Liver (tissue), 9 donors: ENCODE results near the gene CAPS. TPM values are rescaled to one million over a fixed set of nuclear protein-coding genes. Genes with fewer than 3 reads are reported as not detected.
A peak's percentile ranks its signal among the peaks of the same experiment; 100 is the strongest.

Experiments used
- DNase-seq: peaks from one replicate; pipeline ENCODE4 v3.0.0-alpha.2; 2017; ENCODE audit warnings: low spot score
- H3K27ac ChIP-seq, 2 donors: one replicate each; pipeline ENCODE4 v1.7.0; 2013; ENCODE audit warnings: inconsistent platforms in 2 of 2, low read length in 2 of 2, control low read depth in 1 of 2, low read depth in 1 of 2, mild to moderate bottlenecking in 1 of 2
- H3K27me3 ChIP-seq, 4 donors: one replicate each; pipeline versions ENCODE4 v1.6.1 to v1.7.0; 2013; ENCODE audit warnings: low read length in 3 of 4, inconsistent platforms in 1 of 4, mild to moderate bottlenecking in 1 of 4, moderate library complexity in 1 of 4; ENCODE audit not compliant: control insufficient read depth in 4 of 4, insufficient read depth in 4 of 4
- H3K36me3 ChIP-seq, 4 donors: one replicate each; pipeline versions ENCODE4 v1.6.1 to v1.7.0; 2013; ENCODE audit warnings: low read length in 3 of 4, mild to moderate bottlenecking in 3 of 4, low read depth in 1 of 4, moderate library complexity in 1 of 4; ENCODE audit not compliant: control insufficient read depth in 4 of 4, insufficient read depth in 3 of 4
- H3K4me1 ChIP-seq, 4 donors: one replicate each; pipeline versions ENCODE4 v1.6.1 to v1.7.0; 2013; ENCODE audit warnings: low read length in 3 of 4, mild to moderate bottlenecking in 3 of 4, moderate library complexity in 1 of 4; ENCODE audit not compliant: control insufficient read depth in 4 of 4, insufficient read depth in 4 of 4
- H3K4me3 ChIP-seq, 3 donors: one replicate each; pipeline versions ENCODE4 v1.6.1 to v1.7.0; 2013; ENCODE audit warnings: low read length in 3 of 3, control low read depth in 1 of 3, low read depth in 1 of 3, mild to moderate bottlenecking in 1 of 3
- H3K9ac ChIP-seq, 2 donors: one replicate each; pipeline ENCODE4 v1.7.0; 2013; ENCODE audit warnings: low read length in 2 of 2, mild to moderate bottlenecking in 2 of 2, moderate library complexity in 2 of 2, control low read depth in 1 of 2, low read depth in 1 of 2
- H3K9me3 ChIP-seq, 4 donors: one replicate each; pipeline versions ENCODE4 v1.6.1 to v1.7.0; 2013; ENCODE audit warnings: low read length in 3 of 4; ENCODE audit not compliant: control insufficient read depth in 4 of 4
- EGR1 ChIP-seq, 2 donors: IDR thresholded peaks; 2 replicates each; pipeline ENCODE4 v1.6.1; 2016 to 2018; ENCODE audit warnings: antibody characterized with exemption in 2 of 2, low read depth in 2 of 2
- FOXA1 ChIP-seq: IDR thresholded peaks from 2 replicates; pipeline ENCODE4 v1.6.1; 2016; ENCODE audit warnings: antibody characterized with exemption
- FOXA2 ChIP-seq: IDR thresholded peaks from 2 replicates; pipeline ENCODE4 v1.6.1; 2016; ENCODE audit warnings: antibody characterized with exemption
- GABPA ChIP-seq, 2 donors: IDR thresholded peaks in 1 of 2; conservative IDR thresholded peaks in 1 of 2; 2 replicates each; pipeline ENCODE4 v1.6.1; 2016; ENCODE audit warnings: antibody characterized with exemption in 2 of 2, mild to moderate bottlenecking in 1 of 2, moderate library complexity in 1 of 2
- HNF4A ChIP-seq, 2 donors: conservative IDR thresholded peaks; 2 replicates each; pipeline ENCODE4 v1.6.1; 2016; ENCODE audit warnings: antibody characterized with exemption in 2 of 2, mild to moderate bottlenecking in 2 of 2
- HNF4G ChIP-seq: IDR thresholded peaks from 2 replicates; pipeline ENCODE4 v1.6.1; 2016; ENCODE audit warnings: antibody characterized with exemption
- JUND ChIP-seq, 2 donors: IDR thresholded peaks; 2 replicates each; pipeline ENCODE4 v1.6.1; 2016; ENCODE audit warnings: antibody characterized with exemption in 2 of 2
- NR2F2 ChIP-seq: IDR thresholded peaks from 2 replicates; pipeline ENCODE4 v1.6.1; 2016; ENCODE audit warnings: antibody characterized with exemption
- RAD21 ChIP-seq, 2 donors: IDR thresholded peaks; 2 replicates each; pipeline ENCODE4 v1.6.1; 2016; ENCODE audit warnings: antibody characterized with exemption in 2 of 2, mild to moderate bottlenecking in 2 of 2
- RXRA ChIP-seq, 2 donors: IDR thresholded peaks; 2 replicates each; pipeline ENCODE4 v1.6.1; 2017 to 2018; ENCODE audit warnings: antibody characterized with exemption in 2 of 2, mild to moderate bottlenecking in 1 of 2
- SP1 ChIP-seq: IDR thresholded peaks from 2 replicates; pipeline ENCODE4 v1.6.1; 2018; ENCODE audit warnings: antibody characterized with exemption, mild to moderate bottlenecking
- TAF1 ChIP-seq: conservative IDR thresholded peaks from 2 replicates; pipeline ENCODE4 v1.6.1; 2016; ENCODE audit warnings: antibody characterized with exemption, mild to moderate bottlenecking
- YY1 ChIP-seq: IDR thresholded peaks from 2 replicates; pipeline ENCODE4 v1.6.1; 2016; ENCODE audit warnings: antibody characterized with exemption, mild to moderate bottlenecking
- WGBS: extraction: QIAGEN DNeasy Blood & Tissue Kit; methylation state at CpG from one replicate; pipeline ENCODE4 v1.1.7; 2013; 5-methylcytosine and 5-hydroxymethylcytosine counted together
- polyA plus RNA-seq, 2 donors: library from polyadenylated mRNA; stranded (reverse) in 1 of 2; unstranded in 1 of 2; fragments of 200-250 nt in 1 of 2; fragments of >200 nt in 1 of 2; fragmentation: Nextera tagmentation in 1 of 2; extraction: Ambion mirVana in 1 of 2; gene quantifications; one replicate each; pipeline versions ENCODE4 v1.2.1 to v1.2.3, GENCODE V29; 2013 to 2015
- total RNA-seq, 2 donors: library from RNA; depleted of rRNA; stranded (reverse); fragments of >200 nt; gene quantifications; one replicate each; pipeline ENCODE4 v1.2.3, GENCODE V29; 2014
- TF ChIP-seq, protein P1 (sequence below): IDR thresholded peaks from 2 replicates; pipeline ENCODE4 v1.6.1; 2016; ENCODE audit warnings: antibody characterized with exemption
- TF ChIP-seq, protein P2 (sequence below): IDR thresholded peaks from 2 replicates; pipeline ENCODE4 v1.6.1; 2016; ENCODE audit warnings: antibody characterized with exemption
- TF ChIP-seq, protein P3 (sequence below): IDR thresholded peaks from 2 replicates; pipeline ENCODE4 v1.6.1; 2016; ENCODE audit warnings: antibody characterized with exemption
- TF ChIP-seq, protein P4 (sequence below): fragments of 150-350 bp; IDR thresholded peaks from 2 replicates; pipeline ENCODE4 v1.5.1; 2017; ENCODE audit warnings: improper control_type of control experiment, low read depth, low read length; ENCODE audit not compliant: missing input control
- TF ChIP-seq, protein P5 (sequence below): IDR thresholded peaks from 2 replicates; pipeline ENCODE4 v1.6.1; 2016; ENCODE audit warnings: antibody characterized with exemption, mild to moderate bottlenecking
- donor health status: healthy.
- donor health status: healthy.
- donor health status: healthy.
- donor health status: healthy.
- donor health status: healthy.

CAPS gene
- total and polyA plus RNA-seq, 4 donors = 2.1 to 11.4 (median 3.5) TPM

DNA sequence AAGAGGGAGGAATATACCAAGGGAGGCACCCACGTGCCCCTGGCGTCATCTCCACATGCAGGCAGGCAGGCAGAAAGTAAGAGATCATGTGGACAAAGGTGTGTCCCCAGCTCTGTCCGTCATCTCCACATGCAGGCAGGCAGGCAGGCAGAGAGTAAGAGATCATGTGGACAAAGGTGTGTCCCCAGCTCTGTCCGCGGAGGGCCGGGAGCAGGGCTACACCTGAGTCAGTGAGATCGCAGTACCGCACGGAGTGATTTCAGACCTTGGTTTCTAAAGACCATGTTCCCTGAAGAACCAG lies 22.2 kb downstream of the CAPS start:
- Histone ChIP-seq H3K9me3 (no peaks in the 10 kb centered on the region), H3K4me1 (peaks cover 6 to 23% (median 17%) of the 10 kb centered on the region in 4 donors), H3K4me3 (no peak overlapping the region), H3K9ac (peak overlapping the region in 1 of 2 donors; percentile 20), H3K27ac (peak overlapping the region; percentile 25 to 81), H3K27me3 (no peaks in the 10 kb centered on the region), H3K36me3 (peaks cover 3 to 23% (median 8%) of the 10 kb centered on the region in 4 donors)
- 55% methylated on average over 9 of the region's 9 CpGs for WGBS
- DNase-seq = no peak
- TF ChIP-seq HNF4G (no peak), JUND (IDR thresholded peaks at IDR 0.05) (no peak), SP1 (no peak), NR2F2 (no peak), YY1 (no peak), RXRA (IDR thresholded peaks at IDR 0.05) (no peak), RAD21 (IDR thresholded peaks at IDR 0.05) (no peak), HNF4A (conservative IDR thresholded peaks at IDR 0.05) (no peak)
- TF ChIP-seq, protein P1, sequence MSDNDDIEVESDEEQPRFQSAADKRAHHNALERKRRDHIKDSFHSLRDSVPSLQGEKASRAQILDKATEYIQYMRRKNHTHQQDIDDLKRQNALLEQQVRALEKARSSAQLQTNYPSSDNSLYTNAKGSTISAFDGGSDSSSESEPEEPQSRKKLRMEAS = no peak
- TF ChIP-seq, protein P2, sequence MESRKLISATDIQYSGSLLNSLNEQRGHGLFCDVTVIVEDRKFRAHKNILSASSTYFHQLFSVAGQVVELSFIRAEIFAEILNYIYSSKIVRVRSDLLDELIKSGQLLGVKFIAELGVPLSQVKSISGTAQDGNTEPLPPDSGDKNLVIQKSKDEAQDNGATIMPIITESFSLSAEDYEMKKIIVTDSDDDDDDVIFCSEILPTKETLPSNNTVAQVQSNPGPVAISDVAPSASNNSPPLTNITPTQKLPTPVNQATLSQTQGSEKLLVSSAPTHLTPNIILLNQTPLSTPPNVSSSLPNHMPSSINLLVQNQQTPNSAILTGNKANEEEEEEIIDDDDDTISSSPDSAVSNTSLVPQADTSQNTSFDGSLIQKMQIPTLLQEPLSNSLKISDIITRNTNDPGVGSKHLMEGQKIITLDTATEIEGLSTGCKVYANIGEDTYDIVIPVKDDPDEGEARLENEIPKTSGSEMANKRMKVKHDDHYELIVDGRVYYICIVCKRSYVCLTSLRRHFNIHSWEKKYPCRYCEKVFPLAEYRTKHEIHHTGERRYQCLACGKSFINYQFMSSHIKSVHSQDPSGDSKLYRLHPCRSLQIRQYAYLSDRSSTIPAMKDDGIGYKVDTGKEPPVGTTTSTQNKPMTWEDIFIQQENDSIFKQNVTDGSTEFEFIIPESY = no peak
- TF ChIP-seq, protein P3, sequence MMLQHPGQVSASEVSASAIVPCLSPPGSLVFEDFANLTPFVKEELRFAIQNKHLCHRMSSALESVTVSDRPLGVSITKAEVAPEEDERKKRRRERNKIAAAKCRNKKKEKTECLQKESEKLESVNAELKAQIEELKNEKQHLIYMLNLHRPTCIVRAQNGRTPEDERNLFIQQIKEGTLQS = no peak

DNA sequence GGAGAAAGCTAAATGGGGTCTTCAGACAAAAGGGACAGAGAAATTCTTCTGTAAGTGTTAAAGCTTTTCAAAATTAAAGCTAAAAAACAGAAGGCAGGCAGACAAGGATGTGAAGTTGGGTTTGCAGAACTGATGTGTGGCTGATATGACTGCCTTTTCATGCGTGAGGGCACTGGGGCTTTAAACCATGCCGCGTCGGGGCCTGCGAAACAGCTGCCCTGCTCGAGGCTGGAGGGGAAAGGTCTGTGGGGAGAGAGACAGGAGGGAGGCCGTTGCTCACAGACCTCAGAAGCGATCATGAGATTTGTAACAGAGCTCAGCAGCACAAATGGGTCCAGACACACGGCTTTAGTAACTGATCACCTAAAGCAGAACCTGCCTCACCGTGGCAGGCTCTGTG lies 23.5 kb downstream of the CAPS start:
- Histone ChIP-seq H3K4me1 (peaks cover 6 to 29% (median 26%) of the 10 kb centered on the region in 4 donors), H3K36me3 (peaks cover 3 to 20% (median 7%) of the 10 kb centered on the region in 4 donors)

More for the DNA sequence above, 23.5 kb downstream of the CAPS start:
- no peak for TF ChIP-seq JUND (IDR thresholded peaks at IDR 0.05)
- TF ChIP-seq SP1 = no peak
- no peak for TF ChIP-seq EGR1 (IDR thresholded peaks at IDR 0.05; ENCODE audit: low read depth in 2 of 2)
- TF ChIP-seq HNF4A (conservative IDR thresholded peaks at IDR 0.05) = no peak
- TF ChIP-seq NR2F2 = no peak
- no peak for TF ChIP-seq RAD21 (IDR thresholded peaks at IDR 0.05)
- TF ChIP-seq, protein P2 = no peak
- TF ChIP-seq, protein P1 = no peak
- TF ChIP-seq TAF1 = no peak
- TF ChIP-seq YY1 = no peak
- TF ChIP-seq GABPA (IDR thresholded peaks at IDR 0.05 in 1 of 2, conservative IDR thresholded peaks at IDR 0.05 in 1 of 2) = no peak
- TF ChIP-seq, protein P4, sequence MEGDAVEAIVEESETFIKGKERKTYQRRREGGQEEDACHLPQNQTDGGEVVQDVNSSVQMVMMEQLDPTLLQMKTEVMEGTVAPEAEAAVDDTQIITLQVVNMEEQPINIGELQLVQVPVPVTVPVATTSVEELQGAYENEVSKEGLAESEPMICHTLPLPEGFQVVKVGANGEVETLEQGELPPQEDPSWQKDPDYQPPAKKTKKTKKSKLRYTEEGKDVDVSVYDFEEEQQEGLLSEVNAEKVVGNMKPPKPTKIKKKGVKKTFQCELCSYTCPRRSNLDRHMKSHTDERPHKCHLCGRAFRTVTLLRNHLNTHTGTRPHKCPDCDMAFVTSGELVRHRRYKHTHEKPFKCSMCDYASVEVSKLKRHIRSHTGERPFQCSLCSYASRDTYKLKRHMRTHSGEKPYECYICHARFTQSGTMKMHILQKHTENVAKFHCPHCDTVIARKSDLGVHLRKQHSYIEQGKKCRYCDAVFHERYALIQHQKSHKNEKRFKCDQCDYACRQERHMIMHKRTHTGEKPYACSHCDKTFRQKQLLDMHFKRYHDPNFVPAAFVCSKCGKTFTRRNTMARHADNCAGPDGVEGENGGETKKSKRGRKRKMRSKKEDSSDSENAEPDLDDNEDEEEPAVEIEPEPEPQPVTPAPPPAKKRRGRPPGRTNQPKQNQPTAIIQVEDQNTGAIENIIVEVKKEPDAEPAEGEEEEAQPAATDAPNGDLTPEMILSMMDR = no peak
- TF ChIP-seq FOXA1 = no peak
- TF ChIP-seq, protein P3 = no peak
- TF ChIP-seq FOXA2 = no peak
- no peak for TF ChIP-seq HNF4G
- no peak for TF ChIP-seq RXRA (IDR thresholded peaks at IDR 0.05)
- TF ChIP-seq, protein P5, sequence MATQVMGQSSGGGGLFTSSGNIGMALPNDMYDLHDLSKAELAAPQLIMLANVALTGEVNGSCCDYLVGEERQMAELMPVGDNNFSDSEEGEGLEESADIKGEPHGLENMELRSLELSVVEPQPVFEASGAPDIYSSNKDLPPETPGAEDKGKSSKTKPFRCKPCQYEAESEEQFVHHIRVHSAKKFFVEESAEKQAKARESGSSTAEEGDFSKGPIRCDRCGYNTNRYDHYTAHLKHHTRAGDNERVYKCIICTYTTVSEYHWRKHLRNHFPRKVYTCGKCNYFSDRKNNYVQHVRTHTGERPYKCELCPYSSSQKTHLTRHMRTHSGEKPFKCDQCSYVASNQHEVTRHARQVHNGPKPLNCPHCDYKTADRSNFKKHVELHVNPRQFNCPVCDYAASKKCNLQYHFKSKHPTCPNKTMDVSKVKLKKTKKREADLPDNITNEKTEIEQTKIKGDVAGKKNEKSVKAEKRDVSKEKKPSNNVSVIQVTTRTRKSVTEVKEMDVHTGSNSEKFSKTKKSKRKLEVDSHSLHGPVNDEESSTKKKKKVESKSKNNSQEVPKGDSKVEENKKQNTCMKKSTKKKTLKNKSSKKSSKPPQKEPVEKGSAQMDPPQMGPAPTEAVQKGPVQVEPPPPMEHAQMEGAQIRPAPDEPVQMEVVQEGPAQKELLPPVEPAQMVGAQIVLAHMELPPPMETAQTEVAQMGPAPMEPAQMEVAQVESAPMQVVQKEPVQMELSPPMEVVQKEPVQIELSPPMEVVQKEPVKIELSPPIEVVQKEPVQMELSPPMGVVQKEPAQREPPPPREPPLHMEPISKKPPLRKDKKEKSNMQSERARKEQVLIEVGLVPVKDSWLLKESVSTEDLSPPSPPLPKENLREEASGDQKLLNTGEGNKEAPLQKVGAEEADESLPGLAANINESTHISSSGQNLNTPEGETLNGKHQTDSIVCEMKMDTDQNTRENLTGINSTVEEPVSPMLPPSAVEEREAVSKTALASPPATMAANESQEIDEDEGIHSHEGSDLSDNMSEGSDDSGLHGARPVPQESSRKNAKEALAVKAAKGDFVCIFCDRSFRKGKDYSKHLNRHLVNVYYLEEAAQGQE = no peak
- no peaks in the 10 kb centered on the region for H3K9me3 ChIP-seq
- H3K27me3 ChIP-seq = no peaks in the 10 kb centered on the region
- no peak overlapping the region for H3K4me3 ChIP-seq
- H3K9ac ChIP-seq = no peak overlapping the region
- no peak for DNase-seq
- 87% methylated on average over 10 of the region's 10 CpGs for WGBS
- H3K27ac ChIP-seq = no peak overlapping the region
